HG03135 (cell line): ENCODE measurements around the gene ZDBF2.
"Not testable (repeated sequence)": the region's sequence is repeated elsewhere in the genome, so short reads cannot be mapped to it uniquely, and the experiment has no call there.

ENCODE experiments used
- ATAC-seq: cut with Tn5 transposase; IDR thresholded peaks from one replicate; pipeline ENCODE4 v1.9.1; 2021; ENCODE audit warnings: mild to moderate bottlenecking, moderate library complexity; ENCODE audit not compliant: unreplicated experiment

Gene ZDBF2

DNA sequence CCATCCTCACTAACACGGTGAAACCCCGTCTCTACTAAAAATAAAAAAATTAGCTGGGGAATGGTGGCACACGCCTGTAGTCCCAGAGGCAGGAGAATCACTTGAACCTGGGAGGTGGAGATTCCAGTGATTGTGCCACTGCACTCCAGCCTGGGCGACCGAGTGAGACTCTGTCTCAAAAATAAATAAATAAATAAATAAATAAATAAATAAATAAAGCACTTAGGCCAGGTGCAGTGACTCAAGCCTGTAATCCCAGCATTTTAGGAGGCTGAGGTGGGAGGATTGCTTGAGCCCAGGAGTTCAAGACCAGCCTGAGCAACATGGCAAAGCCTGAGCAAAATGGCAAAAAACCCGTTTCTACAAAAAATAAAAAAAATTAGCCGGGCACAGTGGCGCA is 15.8 kb upstream of the ZDBF2 start:
- ATAC-seq, result not testable (repeated sequence)

DNA sequence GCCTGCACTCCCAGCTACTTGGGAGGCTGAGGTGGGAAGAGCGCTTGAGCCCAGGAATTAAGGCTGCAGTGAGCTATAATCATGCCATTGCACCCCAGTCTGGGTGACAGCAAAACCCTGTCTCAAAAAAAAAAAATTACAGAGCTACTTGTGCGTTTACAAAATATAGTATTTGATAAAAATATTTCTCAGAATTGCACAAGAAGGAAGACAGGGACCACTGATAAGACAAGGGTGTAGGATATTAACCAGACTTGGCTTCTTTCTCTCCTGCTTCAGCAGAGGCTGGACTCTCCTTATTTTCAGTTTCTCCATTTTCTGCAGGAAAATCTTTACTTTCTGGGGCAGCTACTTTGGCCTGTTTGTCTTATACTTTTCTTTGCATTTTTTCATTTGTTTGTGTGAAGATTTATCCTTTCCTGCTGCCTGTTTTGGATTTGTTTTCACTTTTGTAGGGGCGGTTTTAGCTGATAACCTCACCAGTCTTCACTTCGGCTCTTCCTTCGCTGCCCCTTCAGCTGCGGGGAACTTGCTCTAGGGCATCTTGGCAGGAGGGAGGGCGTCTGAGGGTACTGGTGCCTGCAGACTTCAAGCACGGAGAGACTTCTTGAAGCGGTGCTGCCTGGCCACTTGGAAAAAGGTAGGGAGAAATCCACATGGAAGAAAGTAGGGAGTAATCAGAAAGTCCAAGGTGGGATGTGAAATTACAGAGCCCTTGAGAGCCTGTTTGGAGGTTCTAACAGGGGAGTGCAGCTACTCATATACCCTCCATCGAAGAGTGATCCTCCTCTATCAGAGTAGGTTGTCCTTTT is 14.9 kb upstream of the ZDBF2 start:
- no peak for ATAC-seq

- ATAC-seq, result peak; percentile 86
These were observed 14.1 kb upstream of the ZDBF2 start for GRCh38 chr2:206260188-206261012.

- no peak for ATAC-seq
These were observed 10.4 kb upstream of the ZDBF2 start for GRCh38 chr2:206263959-206264603.

DNA sequence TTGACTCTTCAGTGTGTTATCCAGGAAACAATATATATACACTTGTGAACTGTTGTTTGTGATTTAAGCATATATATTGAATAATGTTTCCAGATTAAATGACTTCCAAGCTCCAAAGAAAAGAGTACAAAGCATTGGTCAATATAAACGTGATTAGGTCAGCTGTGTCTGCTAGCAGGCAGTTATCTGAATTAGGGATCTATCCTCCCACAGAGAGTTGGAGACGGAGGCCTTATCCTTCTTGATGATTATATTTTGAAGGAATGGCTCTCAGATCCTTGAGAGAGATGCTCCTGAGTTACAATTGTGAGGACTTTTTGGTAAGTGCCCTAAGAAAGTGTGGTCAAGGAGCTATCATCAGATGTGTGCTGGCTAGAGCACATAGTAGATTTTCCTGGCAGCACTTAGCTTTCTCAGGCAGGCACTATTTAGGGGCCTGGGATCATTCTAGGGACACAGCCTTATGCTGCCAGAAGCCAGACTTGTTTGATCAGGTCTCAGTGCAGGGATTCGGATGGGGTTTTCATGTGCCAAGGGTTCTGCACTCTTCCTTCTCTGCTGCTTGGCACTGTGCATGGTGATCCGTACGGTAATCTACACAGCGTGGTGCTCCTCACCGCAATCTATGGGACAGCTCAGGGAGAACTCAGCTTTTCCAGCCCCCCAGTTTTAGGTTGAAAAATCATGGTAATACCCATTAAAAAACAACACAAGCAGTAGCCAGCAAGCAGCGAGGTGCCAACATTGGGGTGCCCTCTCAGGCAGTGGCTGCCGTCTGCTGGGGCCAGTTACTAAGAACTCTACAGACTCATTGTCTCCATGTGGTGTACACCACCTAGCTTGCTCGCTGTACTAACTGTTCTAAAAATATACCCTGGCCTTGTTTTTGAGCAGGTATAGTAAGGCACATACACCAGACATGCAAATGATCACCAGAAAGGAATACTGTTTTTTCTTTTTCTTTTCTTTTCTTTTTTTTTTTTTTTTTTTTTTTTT is 8.0 kb upstream of the ZDBF2 start:
- no peak for ATAC-seq

- no peak for ATAC-seq
These were observed 6.9 kb upstream of the ZDBF2 start for GRCh38 chr2:206267567-206267966.

- ATAC-seq, result no peak
These were observed 3.4 kb upstream of the ZDBF2 start for GRCh38 chr2:206271065-206271464.

DNA sequence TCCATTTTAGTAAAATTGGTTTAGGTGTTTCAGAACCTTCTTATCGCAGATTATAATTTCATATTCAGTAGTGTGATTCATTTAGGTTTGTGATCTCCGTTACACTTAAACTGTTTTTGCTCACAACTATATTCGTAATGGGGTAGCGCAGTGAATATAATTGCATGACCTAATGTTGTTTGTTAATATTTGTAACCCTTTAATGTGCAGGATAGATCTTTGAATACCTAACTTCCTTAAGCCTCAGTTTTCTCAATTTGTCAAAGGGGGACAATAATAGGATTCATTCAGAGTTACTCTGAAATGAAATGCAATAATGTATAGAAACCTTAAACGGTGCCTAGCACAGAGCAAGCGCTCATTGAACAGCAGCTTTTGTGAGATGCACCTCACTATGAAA is 558 bp upstream of the ZDBF2 start:
- no peak for ATAC-seq

- peak; percentile 55 for ATAC-seq
These were observed 1.0 kb downstream of the ZDBF2 start for GRCh38 chr2:206275312-206276055.

DNA sequence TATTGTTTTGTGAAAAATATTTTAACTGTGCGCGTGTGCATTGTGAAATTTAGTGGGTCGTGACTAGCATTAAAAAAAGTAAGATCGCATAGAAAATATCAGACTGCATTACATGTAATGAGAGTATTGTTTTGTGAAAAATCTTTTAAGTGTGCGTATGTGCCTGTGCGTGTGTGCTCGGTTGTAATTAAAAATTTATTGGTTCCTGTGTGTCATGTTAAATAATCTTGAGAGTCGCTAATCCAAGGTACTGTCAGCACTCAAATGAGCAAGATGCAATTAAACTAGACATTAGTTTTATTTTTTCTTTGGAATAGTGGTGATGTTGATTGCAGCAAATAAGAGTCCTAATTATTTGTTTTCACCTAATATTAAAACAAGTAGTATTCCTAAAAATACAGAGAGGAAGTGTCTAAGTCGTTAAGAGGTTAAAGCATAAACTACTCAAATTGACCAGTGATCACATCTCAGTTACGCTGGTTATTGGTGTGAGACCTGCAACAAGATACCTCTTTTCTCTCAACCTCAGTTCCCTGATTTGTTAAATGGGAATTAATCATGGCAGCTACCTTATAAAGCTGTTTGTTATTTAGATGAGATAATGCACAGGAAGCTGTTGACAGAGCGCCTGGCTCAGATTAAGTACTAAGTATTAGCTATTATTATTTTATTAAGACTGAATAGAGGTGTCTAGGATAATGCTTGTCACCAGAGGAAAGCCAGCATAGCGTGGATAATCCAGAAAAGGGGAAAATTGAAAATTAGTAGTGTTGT is 1.9 kb downstream of the ZDBF2 start:
- ATAC-seq, result no peak

GRCh38 chr2:206277503-206277902 is 3.0 kb downstream of the ZDBF2 start:
- ATAC-seq, result no peak

GRCh38 chr2:206282746-206283145 is 8.3 kb downstream of the ZDBF2 start:
- no peak for ATAC-seq

DNA sequence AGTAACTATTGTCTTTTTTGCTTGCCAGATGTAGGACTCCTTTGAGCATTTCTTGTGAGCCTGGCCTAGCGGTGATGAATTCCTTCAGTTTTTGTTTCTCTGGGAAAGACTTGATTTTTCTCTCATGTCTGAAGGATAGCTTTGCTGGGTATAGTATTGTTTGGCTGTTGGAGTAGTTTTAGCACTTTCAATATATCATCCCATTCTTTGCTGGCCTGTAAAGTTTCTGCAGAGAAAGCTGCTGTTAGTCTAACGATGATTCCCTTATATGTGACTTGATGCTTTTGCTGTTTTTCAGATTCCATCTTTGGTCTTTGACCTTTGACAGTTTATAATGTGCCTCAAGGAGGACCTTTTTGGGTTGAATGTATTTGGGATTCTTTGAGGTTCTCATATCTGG is 12.7 kb downstream of the ZDBF2 start:
- ATAC-seq, result no peak

DNA sequence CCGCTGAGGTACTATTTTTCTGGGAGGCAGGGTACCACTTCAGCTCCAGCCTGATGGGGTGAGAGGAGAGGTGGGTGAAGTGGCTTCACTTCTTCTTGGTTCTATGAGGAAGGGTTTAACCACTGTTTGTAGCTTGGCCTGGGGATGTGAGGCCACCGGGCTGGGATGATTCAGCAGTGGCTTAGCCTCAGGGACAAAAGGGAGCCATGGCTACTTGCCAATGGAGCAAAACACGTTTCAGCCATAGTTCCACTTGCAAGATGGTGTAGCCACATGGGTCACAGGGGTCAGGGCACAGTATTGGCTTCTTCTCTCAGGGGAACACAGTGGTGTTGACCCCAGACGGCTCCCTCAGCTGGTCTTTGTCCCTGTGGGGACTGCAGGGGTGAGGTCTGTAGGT is 14.9 kb downstream of the ZDBF2 start:
- no peak for ATAC-seq

GRCh38 chr2:206296128-206296527 is 21.7 kb downstream of the ZDBF2 start:
- no peak for ATAC-seq

- ATAC-seq, result not testable (repeated sequence)
These were observed 25.1 kb downstream of the ZDBF2 start for GRCh38 chr2:206299608-206300007.

DNA sequence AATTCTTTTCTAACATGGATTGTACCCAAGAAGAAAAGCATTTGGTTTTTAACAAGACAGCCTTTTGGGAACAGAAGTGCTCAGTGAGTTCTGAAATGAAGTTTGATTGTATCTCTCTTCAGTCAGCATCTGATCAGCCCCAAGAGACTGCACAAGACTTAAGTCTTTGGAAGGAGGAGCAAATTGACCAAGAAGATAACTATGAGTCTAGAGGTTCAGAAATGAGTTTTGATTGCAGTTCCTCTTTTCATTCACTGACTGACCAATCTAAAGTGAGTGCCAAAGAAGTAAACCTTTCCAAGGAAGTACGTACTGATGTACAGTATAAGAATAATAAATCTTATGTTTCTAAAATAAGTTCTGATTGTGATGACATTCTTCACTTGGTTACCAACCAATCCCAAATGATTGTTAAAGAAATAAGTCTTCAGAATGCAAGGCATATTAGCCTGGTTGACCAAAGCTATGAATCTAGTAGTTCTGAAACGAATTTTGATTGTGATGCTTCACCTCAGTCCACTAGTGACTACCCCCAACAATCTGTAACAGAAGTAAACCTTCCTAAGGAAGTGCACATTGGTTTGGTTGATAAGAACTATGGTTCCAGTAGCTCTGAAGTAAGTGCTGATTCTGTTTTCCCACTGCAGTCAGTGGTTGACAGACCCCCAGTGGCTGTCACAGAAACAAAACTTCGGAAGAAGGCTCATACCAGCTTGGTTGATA is 31.2 kb downstream of the ZDBF2 start:
- no peak for ATAC-seq

DNA sequence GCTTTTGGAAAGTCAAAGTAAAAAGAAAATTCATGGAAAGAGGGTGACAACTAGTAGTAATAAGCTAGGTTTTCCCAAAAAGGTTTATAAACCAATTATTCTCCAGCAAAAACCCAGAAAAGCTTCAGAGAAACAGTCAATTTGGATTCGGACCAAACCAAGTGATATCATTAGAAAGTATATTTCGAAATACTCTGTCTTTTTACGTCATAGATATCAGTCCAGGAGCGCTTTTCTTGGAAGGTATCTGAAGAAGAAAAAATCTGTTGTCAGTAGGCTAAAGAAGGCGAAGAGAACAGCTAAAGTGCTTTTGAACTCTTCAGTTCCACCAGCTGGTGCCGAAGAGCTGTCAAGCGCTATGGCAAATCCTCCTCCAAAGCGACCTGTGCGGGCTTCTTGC is 36.6 kb downstream of the ZDBF2 start:
- ATAC-seq, result no peak
